Stimulated activated CD8-positive, alpha-beta memory T cell treated with anti-CD3 and anti-CD28 coated beads, Interleukin-4, amount 100 ng/mL, for 24 hours (primary cell): ENCODE results near the gene ASB8.
"Not testable (repeated sequence)": the region's sequence is repeated elsewhere in the genome, so short reads cannot be mapped to it uniquely, and the experiment has no call there.

ENCODE experiments used
- DNase-seq: peaks from one replicate; pipeline ENCODE4 v3.0.0-alpha.2; 2020; ENCODE audit warnings: low read depth

The ASB8 gene

GRCh38 chr12:48182631-48183030 lies 25.3 kb upstream of the ASB8 start:
- DNase-seq = no peak

- no peak for DNase-seq
Observed at GRCh38 chr12:48180857-48181495, 23.7 kb upstream of the ASB8 start.

GRCh38 chr12:48180424-48180823 lies 23.1 kb upstream of the ASB8 start:
- no peak for DNase-seq

GRCh38 chr12:48179466-48179865 lies 22.2 kb upstream of the ASB8 start:
- DNase-seq = no peak

GRCh38 chr12:48177982-48178381 lies 20.7 kb upstream of the ASB8 start:
- no peak for DNase-seq

GRCh38 chr12:48176417-48176751 lies 19.1 kb upstream of the ASB8 start:
- DNase-seq = no peak

GRCh38 chr12:48175613-48176416 lies 18.5 kb upstream of the ASB8 start:
- no peak for DNase-seq

- DNase-seq = no peak
Observed at GRCh38 chr12:48169011-48169410, 11.7 kb upstream of the ASB8 start.

GRCh38 chr12:48165089-48165981 lies 8.0 kb upstream of the ASB8 start:
- DNase-seq = no peak

- no peak for DNase-seq
Observed at GRCh38 chr12:48164451-48164850, 7.1 kb upstream of the ASB8 start.

- DNase-seq = no peak
Observed at GRCh38 chr12:48163150-48163747, 5.9 kb upstream of the ASB8 start.

GRCh38 chr12:48160807-48161206 lies 3.5 kb upstream of the ASB8 start:
- no peak for DNase-seq

GRCh38 chr12:48160046-48160445 lies 2.7 kb upstream of the ASB8 start:
- DNase-seq = no peak

GRCh38 chr12:48157889-48158370 lies 615 bp upstream of the ASB8 start:
- DNase-seq = no peak

GRCh38 chr12:48156652-48157017 lies 680 bp downstream of the ASB8 start:
- DNase-seq = no peak

GRCh38 chr12:48155786-48156185 lies 1.5 kb downstream of the ASB8 start:
- not testable (repeated sequence) for DNase-seq

- DNase-seq = no peak
Observed at GRCh38 chr12:48151103-48151771, 6.1 kb downstream of the ASB8 start.

GRCh38 chr12:48145981-48146380 lies 11.3 kb downstream of the ASB8 start:
- DNase-seq = no peak

- DNase-seq = no peak
Observed at GRCh38 chr12:48143898-48144297, 13.4 kb downstream of the ASB8 start.

GRCh38 chr12:48142818-48143674 lies 14.3 kb downstream of the ASB8 start:
- DNase-seq = no peak

- no peak for DNase-seq
Observed at GRCh38 chr12:48135027-48135426, 22.3 kb downstream of the ASB8 start.
